ENCODE measurements around the gene PRLHR.

DNA sequence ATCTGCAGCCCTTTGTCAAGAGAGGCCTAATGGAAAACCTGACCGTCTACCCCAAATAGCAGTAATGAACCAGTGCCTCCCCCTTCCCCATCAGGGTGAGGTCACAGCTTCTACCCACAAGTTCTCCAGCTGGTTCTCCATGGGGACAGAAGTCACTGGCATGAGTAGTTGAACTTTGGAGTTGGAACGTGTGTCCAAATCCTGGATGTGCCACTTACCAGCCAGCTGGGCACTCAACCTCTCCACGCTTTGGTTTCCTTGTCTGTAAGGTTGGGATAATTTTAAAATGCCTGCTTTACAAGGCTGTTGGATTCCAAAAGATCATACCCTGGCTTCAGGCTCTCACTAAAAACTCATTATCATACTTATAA is 25.6 kb downstream of the PRLHR start:
- TF ChIP-seq, protein P1, sequence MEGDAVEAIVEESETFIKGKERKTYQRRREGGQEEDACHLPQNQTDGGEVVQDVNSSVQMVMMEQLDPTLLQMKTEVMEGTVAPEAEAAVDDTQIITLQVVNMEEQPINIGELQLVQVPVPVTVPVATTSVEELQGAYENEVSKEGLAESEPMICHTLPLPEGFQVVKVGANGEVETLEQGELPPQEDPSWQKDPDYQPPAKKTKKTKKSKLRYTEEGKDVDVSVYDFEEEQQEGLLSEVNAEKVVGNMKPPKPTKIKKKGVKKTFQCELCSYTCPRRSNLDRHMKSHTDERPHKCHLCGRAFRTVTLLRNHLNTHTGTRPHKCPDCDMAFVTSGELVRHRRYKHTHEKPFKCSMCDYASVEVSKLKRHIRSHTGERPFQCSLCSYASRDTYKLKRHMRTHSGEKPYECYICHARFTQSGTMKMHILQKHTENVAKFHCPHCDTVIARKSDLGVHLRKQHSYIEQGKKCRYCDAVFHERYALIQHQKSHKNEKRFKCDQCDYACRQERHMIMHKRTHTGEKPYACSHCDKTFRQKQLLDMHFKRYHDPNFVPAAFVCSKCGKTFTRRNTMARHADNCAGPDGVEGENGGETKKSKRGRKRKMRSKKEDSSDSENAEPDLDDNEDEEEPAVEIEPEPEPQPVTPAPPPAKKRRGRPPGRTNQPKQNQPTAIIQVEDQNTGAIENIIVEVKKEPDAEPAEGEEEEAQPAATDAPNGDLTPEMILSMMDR (IDR thresholded peaks at IDR 0.05), result no peak
- TF ChIP-seq EP300 (IDR thresholded peaks at IDR 0.05) (no peak), POLR2A (IDR thresholded peaks at IDR 0.05) (no peak)

Data from upper lobe of left lung (tissue), 4 donors.